ENCODE results near the gene TRANK1.

DNA sequence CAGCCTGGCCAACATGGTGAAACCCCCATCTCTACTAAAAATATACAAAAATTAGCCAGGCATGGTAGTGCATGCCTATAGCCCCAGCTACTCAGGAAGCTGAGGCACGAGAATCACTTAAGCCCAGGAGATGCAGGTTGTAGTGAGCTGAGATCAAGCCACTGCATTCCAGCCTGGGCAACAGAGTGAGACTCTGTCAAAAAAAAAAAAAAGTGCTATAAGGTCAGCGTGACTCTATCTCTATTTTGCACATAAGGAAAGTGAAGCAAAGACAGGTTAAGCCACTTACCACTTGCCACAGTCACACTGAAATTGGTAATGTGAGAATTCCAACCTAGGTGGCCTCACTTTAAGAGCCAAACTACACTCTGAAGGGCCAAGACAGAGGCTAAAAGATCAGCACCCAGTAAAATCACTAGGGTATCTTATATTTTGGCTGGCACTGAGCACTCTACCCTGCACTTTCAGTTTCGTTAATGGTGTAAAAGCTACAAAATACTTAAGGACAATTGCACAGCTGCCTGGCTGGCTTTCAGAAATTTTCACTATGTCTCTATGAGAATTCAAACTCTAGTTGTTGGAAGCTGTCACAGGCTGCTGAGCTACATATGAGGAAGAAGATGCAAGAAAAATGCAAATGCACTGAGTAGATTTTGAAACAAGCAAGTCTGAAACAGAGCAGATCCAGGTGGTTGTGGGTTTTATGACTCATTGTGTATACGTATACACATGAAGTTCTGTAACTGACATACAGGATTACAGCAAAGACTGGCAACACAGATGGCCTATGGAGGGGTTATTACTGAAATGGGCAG is 32.7 kb downstream of the TRANK1 start:
- TF ChIP-seq, protein P1, sequence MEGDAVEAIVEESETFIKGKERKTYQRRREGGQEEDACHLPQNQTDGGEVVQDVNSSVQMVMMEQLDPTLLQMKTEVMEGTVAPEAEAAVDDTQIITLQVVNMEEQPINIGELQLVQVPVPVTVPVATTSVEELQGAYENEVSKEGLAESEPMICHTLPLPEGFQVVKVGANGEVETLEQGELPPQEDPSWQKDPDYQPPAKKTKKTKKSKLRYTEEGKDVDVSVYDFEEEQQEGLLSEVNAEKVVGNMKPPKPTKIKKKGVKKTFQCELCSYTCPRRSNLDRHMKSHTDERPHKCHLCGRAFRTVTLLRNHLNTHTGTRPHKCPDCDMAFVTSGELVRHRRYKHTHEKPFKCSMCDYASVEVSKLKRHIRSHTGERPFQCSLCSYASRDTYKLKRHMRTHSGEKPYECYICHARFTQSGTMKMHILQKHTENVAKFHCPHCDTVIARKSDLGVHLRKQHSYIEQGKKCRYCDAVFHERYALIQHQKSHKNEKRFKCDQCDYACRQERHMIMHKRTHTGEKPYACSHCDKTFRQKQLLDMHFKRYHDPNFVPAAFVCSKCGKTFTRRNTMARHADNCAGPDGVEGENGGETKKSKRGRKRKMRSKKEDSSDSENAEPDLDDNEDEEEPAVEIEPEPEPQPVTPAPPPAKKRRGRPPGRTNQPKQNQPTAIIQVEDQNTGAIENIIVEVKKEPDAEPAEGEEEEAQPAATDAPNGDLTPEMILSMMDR (IDR thresholded peaks at IDR 0.05 in 4 of 5, conservative IDR thresholded peaks at IDR 0.05 in 1 of 5): no peak
- TF ChIP-seq POLR2A (IDR thresholded peaks at IDR 0.05): no peak
